Fibroblast of pulmonary artery (primary cell): ENCODE results near the gene TTC21A.

Source experiments
- DNase-seq: peaks from one replicate; pipeline ENCODE4 v3.0.0-alpha.2; 2010; ENCODE audit warnings: low read depth
- H3K4me3 ChIP-seq: replicated peaks from 2 replicates; pipeline ENCODE4 v1.5.1; 2011; ENCODE audit warnings: low read depth, mild to moderate bottlenecking, control low read depth, low read length, moderate library complexity
- CTCF ChIP-seq: IDR thresholded peaks from 2 replicates; pipeline ENCODE4 v1.5.1; 2011; ENCODE audit warnings: mild to moderate bottlenecking, control low read depth, low read length, inconsistent platforms; ENCODE audit errors: missing control alignments

Gene TTC21A

GRCh38 chr3:39130693-39131265, 23.3 kb downstream of the TTC21A start:
- H3K4me3 ChIP-seq, result no peak overlapping the region
- DNase-seq, result no peak
- TF ChIP-seq CTCF, result no peak

DNA sequence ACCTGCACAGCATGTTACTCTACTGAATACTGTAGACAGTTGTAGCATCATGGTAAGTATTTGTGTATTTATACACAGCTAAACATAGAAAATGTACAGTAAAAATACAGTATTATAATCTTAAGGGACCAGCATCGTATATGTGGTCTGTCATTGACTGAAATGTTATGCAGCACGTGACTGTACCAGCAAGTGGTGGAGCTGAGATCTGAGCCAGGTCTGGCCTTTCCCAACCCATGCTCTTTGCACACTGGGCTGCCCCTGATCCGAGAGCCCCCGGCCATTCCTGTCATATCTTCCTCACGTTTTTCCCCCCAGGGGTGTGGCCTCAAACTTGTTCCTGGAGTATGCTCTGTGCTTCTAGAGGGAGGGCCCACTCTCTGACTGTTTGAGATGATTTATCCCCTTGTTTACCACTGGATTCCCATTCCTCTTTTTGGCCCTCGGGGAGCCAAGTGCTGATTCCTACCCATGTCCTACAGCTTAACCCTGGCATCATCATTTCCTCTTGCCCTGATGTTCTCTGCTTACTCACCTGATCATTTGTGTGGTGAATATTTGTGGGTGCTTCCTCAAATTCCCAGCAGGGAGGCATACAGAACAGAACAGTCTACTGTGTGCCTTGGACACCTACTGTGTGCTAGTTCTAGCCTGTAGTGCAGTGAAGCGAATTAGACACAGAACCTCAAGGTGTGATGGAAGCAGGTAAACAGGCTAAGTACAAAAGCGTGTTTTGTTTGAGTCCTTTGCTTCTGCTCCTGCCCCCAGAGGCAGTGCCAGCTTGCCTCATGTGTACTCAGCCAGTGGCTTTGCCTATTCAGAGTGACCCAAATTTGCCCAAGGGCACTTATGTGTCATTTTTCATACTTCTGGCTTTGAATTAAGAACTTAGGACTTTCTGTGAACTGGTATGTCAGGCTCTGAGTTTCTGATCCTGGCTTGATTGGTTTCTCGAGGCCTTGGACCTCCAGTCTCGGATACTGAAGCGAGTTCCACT, 24.9 kb downstream of the TTC21A start:
- TF ChIP-seq CTCF, result no peak
- H3K4me3 ChIP-seq, result no peak overlapping the region
- DNase-seq, result no peak

DNA sequence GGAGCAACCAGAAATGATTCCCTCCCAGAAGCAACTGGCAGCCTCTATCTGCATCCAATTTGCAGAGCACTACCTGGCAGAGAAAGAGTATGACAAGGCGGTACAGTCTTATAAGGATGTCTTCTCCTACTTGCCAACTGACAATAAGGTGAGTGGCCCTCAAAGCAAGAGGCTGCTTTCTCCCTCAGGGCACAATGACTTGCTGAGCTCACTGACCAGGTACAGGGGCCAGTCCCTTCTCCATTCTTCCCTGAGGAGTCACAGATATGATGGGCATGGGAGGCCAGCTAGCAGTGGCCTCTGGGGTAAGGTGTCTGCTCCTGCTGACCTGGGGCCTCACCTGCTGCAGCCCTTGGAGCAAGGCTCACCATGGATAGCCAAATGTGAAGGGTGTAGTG, 25.6 kb downstream of the TTC21A start:
- no peak for TF ChIP-seq CTCF
- no peak overlapping the region for H3K4me3 ChIP-seq
- no peak for DNase-seq

GRCh38 chr3:39133822-39134221, 26.3 kb downstream of the TTC21A start:
- no peak overlapping the region for H3K4me3 ChIP-seq
- TF ChIP-seq CTCF, result no peak
- no peak for DNase-seq

- no peak for DNase-seq
- no peak overlapping the region for H3K4me3 ChIP-seq
- no peak for TF ChIP-seq CTCF
Measured at GRCh38 chr3:39134305-39134704, 26.8 kb downstream of the TTC21A start.

GRCh38 chr3:39135170-39135805, 27.8 kb downstream of the TTC21A start:
- DNase-seq, result no peak
- TF ChIP-seq CTCF, result no peak
- H3K4me3 ChIP-seq, result no peak overlapping the region
